Peyer's patch (tissue), 4 donors: Measurements from ENCODE around the gene RHOB. TPM values are rescaled to one million over a fixed set of nuclear protein-coding genes. Genes with fewer than 3 reads are reported as not detected.
A peak's percentile ranks its signal among the peaks of the same experiment; 100 is the strongest.

ENCODE experiments used
- DNase-seq, 3 donors: peaks; one replicate each; pipeline ENCODE4 v3.0.0-alpha.2; 2017 to 2019
- H3K27ac ChIP-seq, 4 donors: fragments of 200-600 bp; sonication (generic); one replicate each; pipeline ENCODE4 v1.5.1; 2016 to 2019
- H3K27me3 ChIP-seq, 2 donors: fragments of 200-600 bp; sonication (generic); one replicate each; pipeline ENCODE4 v1.5.1; 2019
- H3K36me3 ChIP-seq, 3 donors: fragments of 200-600 bp; sonication (generic); one replicate each; pipeline ENCODE4 v1.5.1; 2016 to 2019
- H3K4me1 ChIP-seq, 4 donors: fragments of 200-600 bp; sonication (generic); one replicate each; pipeline ENCODE4 v1.5.1; 2016 to 2019
- H3K4me3 ChIP-seq, 4 donors: fragments of 200-600 bp; sonication (generic); 1 replicate in 3 of 4; 2 replicates in 1 of 4; pipeline ENCODE4 v1.5.1; 2016 to 2019; ENCODE audit warnings: mild to moderate bottlenecking in 1 of 4
- H3K9me3 ChIP-seq, 4 donors: fragments of 200-600 bp; sonication (generic); one replicate each; pipeline ENCODE4 v1.5.1; 2016 to 2019; ENCODE audit warnings: mild to moderate bottlenecking in 1 of 4
- POLR2A ChIP-seq, 2 donors: fragments of 450-650 bp; IDR thresholded peaks; one replicate each; pipeline ENCODE4 v1.5.1; 2017; ENCODE audit warnings: antibody characterized with exemption in 2 of 2, mild to moderate bottlenecking in 2 of 2, moderate library complexity in 2 of 2
- total RNA-seq, 4 donors: library from RNA; depleted of rRNA; stranded (reverse); fragments of >200 nt; gene quantifications; one replicate each; pipeline ENCODE4 v1.1.0, GENCODE V29; 2016
- TF ChIP-seq, protein P1 (sequence below), 6 experiments: fragments of 450-650 bp in 4 of 6; fragments of 200-600 bp in 2 of 6; sonication (generic) in 1 of 6; IDR thresholded peaks; one replicate each; pipeline ENCODE4 v1.5.1; 2017 to 2019; ENCODE audit warnings: antibody characterized with exemption in 6 of 6, mild to moderate bottlenecking in 3 of 6, moderate library complexity in 1 of 6

RHOB gene
- total RNA-seq, 4 donors from 2014 or later, result 61.6 to 488 (median 202) TPM

DNA sequence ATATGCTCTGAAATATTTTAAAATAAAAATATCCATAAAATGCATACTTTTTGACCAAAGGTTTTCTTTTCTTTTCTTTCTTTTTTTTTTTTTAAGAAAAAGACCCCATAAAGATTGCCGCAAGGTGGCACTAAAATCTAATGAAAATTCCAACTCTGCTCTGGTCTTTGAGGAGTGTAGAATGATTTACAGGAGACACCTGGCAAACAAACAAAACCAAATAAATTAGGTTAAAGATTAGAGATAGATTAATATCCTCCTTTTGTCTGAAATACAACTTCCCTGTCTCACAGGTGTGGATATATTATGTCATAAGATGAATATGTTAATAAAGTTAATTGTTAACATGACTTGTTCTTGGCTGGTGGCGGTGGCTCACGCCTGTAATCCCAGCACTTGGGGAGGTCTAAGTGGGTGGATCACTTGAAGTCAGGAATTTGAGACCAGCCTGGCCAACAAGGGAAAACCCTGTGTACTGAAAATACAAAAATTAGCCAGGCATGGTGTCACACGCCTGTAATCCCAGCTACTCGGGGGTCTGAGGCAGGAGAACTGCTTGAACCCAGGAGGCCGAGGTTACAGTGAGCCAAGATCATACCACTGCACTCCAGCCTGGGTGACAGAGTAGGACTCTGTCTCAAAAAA lies 3.5 kb upstream of the RHOB start:
- Histone ChIP-seq H3K9me3 (no peaks in the 10 kb centered on the region), H3K27me3 (no peaks in the 10 kb centered on the region), H3K4me1 (peaks cover 0 to 27% (median 7%) of the 10 kb centered on the region in 4 donors), H3K4me3 (no peak overlapping the region), H3K27ac (peak overlapping the region; percentile 18 to 82 (median 54)), H3K36me3 (peaks cover 0 to 8% (median 0%) of the 10 kb centered on the region in 3 donors)
- peak in 1 of 3 donors; percentile 63 for DNase-seq
- peak in 1 of 2 donors; percentile 29 for TF ChIP-seq POLR2A (IDR thresholded peaks at IDR 0.05)
- TF ChIP-seq, protein P1, sequence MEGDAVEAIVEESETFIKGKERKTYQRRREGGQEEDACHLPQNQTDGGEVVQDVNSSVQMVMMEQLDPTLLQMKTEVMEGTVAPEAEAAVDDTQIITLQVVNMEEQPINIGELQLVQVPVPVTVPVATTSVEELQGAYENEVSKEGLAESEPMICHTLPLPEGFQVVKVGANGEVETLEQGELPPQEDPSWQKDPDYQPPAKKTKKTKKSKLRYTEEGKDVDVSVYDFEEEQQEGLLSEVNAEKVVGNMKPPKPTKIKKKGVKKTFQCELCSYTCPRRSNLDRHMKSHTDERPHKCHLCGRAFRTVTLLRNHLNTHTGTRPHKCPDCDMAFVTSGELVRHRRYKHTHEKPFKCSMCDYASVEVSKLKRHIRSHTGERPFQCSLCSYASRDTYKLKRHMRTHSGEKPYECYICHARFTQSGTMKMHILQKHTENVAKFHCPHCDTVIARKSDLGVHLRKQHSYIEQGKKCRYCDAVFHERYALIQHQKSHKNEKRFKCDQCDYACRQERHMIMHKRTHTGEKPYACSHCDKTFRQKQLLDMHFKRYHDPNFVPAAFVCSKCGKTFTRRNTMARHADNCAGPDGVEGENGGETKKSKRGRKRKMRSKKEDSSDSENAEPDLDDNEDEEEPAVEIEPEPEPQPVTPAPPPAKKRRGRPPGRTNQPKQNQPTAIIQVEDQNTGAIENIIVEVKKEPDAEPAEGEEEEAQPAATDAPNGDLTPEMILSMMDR (IDR thresholded peaks at IDR 0.05), result peak; percentile 22 to 52 (median 46)

DNA sequence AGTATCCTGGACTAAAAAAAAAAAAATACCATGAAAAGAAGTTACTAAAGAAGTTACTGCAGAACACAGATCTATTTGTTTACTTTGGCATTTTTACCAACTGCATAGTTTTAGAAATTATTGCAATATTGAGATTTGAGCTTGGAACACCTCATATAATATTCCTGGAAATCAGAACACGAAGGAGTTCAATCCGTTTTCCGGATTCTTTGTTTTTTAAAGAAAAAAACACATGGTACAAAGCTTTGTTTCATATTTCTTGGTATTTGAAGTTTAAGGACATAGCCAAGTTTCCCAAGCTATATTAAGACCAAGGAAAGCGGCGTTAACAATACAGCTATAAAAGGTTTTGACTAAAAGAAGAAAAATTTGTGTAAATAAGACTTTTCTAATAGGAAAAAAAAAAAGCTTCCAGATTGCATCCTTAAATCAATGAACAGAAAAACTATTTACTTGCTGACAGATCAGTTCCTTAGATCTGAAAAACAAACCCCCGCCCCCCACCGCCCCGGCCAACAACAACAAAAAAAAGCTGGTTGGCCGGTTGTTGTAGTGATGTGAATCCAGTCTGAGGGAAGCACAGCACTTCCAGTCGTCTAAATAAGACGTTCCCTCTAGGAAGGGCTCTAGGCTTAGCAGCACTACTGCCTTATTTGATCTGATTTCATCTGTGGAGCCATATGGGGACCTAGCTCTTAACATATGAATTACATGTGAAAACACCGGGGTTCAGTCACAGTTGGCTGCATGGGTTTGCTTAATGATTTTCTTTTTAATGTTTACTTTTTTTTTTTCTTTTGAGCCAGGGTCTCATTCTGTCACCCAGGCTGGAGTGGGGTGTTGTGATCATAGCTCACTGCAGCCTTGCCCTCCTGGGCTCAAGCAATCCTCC lies 2.5 kb upstream of the RHOB start:
- Histone ChIP-seq H3K4me1 (peaks cover 0 to 19% (median 7%) of the 10 kb centered on the region in 4 donors), H3K4me3 (peak overlapping the region in 1 of 4 donors; percentile 0), H3K27me3 (no peaks in the 10 kb centered on the region), H3K27ac (peak overlapping the region; percentile 42 to 82 (median 59)), H3K9me3 (no peaks in the 10 kb centered on the region), H3K36me3 (peaks cover 0 to 11% (median 0%) of the 10 kb centered on the region in 3 donors)
- TF ChIP-seq, protein P1 (IDR thresholded peaks at IDR 0.05), result no peak
- no peak for TF ChIP-seq POLR2A (IDR thresholded peaks at IDR 0.05)
- peak in 1 of 3 donors; percentile 47 for DNase-seq

DNA sequence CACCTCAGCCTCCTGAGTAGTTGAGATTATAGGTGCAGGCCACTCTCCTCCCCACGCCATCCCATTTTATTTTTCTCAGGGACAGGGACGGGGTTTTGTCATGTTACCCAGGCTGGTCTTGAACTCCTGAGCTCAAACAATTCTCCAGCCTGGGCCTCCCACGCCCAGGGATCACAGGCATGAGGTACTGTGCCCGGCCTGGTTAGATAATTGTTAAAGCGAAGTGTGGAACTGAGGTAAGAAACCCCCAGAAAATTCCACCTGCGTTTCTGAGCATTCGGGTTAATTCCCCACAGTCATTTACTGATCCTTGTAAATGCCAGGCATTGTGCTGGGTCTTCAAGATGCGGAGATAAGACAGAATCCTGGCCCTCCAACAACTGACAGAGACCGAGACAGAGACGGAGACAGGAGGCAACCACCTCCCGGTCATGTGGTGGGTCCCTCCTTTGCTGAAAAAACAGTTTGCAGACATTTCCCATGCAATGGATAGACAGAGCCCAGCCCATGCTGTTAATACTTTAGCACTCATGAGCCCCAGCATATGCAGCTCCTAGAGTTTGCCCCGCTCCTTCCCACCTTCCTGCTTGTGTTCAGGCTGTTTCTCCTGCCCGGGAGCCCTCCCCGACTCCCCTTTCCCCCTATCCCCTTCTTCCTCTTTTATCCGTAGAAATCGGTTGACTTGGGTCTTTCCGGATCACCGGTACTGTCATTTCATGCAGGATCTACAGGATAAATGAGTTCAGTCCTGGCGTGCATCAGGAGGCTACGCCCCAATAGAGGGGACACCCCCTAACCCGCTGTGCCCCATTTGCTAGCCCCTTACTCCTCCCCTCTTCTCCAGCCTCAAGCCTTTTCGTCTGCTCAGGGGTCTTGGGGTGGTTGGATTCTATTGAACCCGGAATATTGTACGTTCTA lies 1.6 kb upstream of the RHOB start:
- peak in 1 of 3 donors; percentile 43 for DNase-seq
- peak overlapping the region; percentile 38 to 66 (median 50) for H3K27ac ChIP-seq
- H3K36me3 ChIP-seq, result peaks cover 0 to 11% (median 0%) of the 10 kb centered on the region in 3 donors
- peak overlapping the region in 1 of 4 donors; percentile 0 for H3K4me3 ChIP-seq
- H3K9me3 ChIP-seq, result no peaks in the 10 kb centered on the region
- TF ChIP-seq, protein P1 (IDR thresholded peaks at IDR 0.05), result no peak
- no peak for TF ChIP-seq POLR2A (IDR thresholded peaks at IDR 0.05)
- peaks cover 0 to 15% (median 7%) of the 10 kb centered on the region in 4 donors for H3K4me1 ChIP-seq
- H3K27me3 ChIP-seq, result no peaks in the 10 kb centered on the region

DNA sequence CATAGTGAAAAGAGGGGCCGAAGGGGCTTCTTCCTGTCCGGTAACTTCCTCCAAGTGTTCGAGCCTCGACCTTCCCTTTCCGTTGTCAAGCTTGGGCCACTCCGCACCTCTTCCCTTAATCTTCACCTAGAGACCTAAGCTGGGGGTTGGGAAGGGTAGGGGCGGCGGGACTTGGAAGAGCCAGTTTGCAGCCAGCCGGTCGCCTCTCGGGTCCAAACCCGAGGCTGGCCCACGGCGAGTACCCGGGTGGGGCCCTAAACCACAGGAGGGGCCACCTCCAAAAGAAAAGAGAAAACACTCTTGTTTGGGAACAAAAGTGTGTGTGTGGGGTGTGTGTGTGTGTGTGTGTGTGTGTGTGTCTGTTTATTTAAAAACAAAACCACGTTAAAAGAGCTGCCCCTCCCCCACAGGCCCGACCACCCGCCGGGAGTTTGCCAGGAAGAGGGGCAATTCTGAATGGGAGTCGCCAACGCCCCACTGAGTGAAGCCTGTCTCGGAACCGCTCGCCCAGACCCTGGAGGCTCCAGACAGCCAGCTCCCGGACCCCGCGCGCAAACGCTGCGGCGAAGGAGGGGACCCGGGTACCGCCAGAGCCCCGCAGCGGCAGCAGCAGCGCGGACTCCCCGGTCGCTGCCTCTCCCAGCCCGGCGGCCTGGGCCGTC lies 488 bp upstream of the RHOB start:
- Histone ChIP-seq H3K27ac (peak overlapping the region; percentile 89 to 98 (median 96)), H3K9me3 (no peaks in the 10 kb centered on the region), H3K4me1 (peaks cover 0 to 15% (median 7%) of the 10 kb centered on the region in 4 donors), H3K36me3 (peaks cover 0 to 11% (median 0%) of the 10 kb centered on the region in 3 donors), H3K4me3 (peak overlapping the region; percentile 84 to 96 (median 88)), H3K27me3 (no peaks in the 10 kb centered on the region)
- DNase-seq, result peak in 1 of 3 donors; percentile 51
- TF ChIP-seq POLR2A (IDR thresholded peaks at IDR 0.05), result no peak
- TF ChIP-seq, protein P1 (IDR thresholded peaks at IDR 0.05), result no peak
